ENCODE results near the gene MRPS18C.

DNA sequence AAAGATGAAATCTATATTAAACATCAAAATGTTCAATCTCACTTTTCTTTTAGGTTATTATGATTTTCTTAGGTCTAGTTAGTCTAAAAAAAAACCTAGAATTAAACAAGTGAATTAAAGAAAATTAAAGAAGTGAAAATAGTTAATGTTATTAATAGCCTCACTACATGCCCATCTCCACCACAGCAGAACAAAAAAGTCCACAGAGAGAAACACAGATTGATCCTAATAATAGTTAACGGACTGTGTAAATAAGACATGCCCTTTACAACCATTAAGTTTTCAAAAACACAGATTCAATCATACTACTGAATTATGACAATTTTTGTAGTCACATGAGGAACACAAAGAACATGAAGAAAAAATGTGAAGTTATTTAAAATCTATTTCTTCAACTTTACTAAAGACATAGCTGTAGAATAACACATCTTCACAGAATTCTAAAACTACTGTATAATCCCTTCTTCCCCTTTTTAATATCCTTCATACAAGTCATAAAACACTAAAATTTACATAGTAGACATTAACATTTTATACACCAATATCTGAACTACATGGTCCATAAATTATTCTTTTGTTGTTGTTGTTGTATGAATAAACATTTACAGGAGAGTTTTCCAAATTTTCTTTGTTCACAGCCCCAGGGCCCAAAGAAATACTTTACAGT lies 15.6 kb upstream of the MRPS18C start:
- TF ChIP-seq, protein P1, sequence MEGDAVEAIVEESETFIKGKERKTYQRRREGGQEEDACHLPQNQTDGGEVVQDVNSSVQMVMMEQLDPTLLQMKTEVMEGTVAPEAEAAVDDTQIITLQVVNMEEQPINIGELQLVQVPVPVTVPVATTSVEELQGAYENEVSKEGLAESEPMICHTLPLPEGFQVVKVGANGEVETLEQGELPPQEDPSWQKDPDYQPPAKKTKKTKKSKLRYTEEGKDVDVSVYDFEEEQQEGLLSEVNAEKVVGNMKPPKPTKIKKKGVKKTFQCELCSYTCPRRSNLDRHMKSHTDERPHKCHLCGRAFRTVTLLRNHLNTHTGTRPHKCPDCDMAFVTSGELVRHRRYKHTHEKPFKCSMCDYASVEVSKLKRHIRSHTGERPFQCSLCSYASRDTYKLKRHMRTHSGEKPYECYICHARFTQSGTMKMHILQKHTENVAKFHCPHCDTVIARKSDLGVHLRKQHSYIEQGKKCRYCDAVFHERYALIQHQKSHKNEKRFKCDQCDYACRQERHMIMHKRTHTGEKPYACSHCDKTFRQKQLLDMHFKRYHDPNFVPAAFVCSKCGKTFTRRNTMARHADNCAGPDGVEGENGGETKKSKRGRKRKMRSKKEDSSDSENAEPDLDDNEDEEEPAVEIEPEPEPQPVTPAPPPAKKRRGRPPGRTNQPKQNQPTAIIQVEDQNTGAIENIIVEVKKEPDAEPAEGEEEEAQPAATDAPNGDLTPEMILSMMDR (IDR thresholded peaks at IDR 0.05), result no peak
- no peak for TF ChIP-seq ZFX (IDR thresholded peaks at IDR 0.05; ENCODE audit: borderline replicate concordance)

Data from 22Rv1 (cell line).